ENCODE data around the gene SEPTIN14. TPM values are rescaled to one million over a fixed set of nuclear protein-coding genes. Genes with fewer than 3 reads are reported as not detected.

Gene SEPTIN14
- total and polyA plus RNA-seq, 2 of the 8 experiments (the other 6 are each of a cell fraction or from before 2014, with no cell fraction given): not detected

GRCh38 chr7:55778631-55779030 lies 83.9 kb downstream of the SEPTIN14 start:
- no peaks in the 10 kb centered on the region; the same call in 1 of the 2 replicates for H3K23me2 ChIP-seq (ENCODE audit: low read depth, low read length)
- H4K20me1 ChIP-seq (replicated peaks in 1 of 2; ENCODE audit: control insufficient read depth in 1 of 2, insufficient read depth in 2 of 2, low read length in 2 of 2): no peaks in the 10 kb centered on the region
- H2BK12ac ChIP-seq (ENCODE audit: low read depth, low read length): no peak overlapping the region
- no peak overlapping the region for H2BK20ac ChIP-seq (ENCODE audit: low read length)
- no peak overlapping the region for H3K4ac ChIP-seq (replicated peaks; ENCODE audit: insufficient read length, low read depth, low read length)
- H4K91ac ChIP-seq (replicated peaks; ENCODE audit: insufficient read length, low read length): no peak overlapping the region
- H2AK5ac ChIP-seq (ENCODE audit: low read depth, low read length): no peak overlapping the region
- H3K18ac ChIP-seq (ENCODE audit: extremely low read depth, low read length): no peak overlapping the region
- H4K5ac ChIP-seq (ENCODE audit: insufficient read length, low read depth, low read length): no peak overlapping the region
- H3K9me3 ChIP-seq (ENCODE audit: insufficient read depth in 2 of 2, low read depth in 1 of 2, low read length in 1 of 2): 0 out of 4 replicates have a peak, but pooled peaks cover 0 to 2% of the 10 kb centered on the region in 2 experiments
- H3K27me3 ChIP-seq (replicated peaks in 1 of 4; ENCODE audit: control insufficient read depth in 3 of 4, extremely low read depth in 1 of 4, insufficient read depth in 3 of 4, low read length in 3 of 4): no peaks in the 10 kb centered on the region
- WGBS, 2 experiments (ENCODE audit: extremely low coverage in 1 of 2, insufficient coverage in 1 of 2, insufficient read length in 1 of 2, insufficient replicate concordance in 2 of 2, low coverage in 1 of 2, low lambda C conversion rate in 2 of 2, missing lambda C conversion rate in 1 of 2): 38% methylated on average over 2 of the region's 2 CpGs; no CpG with 5 or more reads in 1 of the 2 experiments
- no peak for FAIRE-seq
- H4K8ac ChIP-seq (ENCODE audit: extremely low read depth, insufficient read depth, low read length): no peak overlapping the region
- ChIA-PET POLR2A (ENCODE audit: partially characterized antibody) (no interaction called here), CTCF (ENCODE audit: partially characterized antibody) (no interaction called here)
- no peak for DNase-seq (ENCODE audit: low read depth in 1 of 2, low spot score in 2 of 2)
- no peak overlapping the region for H3K56ac ChIP-seq (replicated peaks; ENCODE audit: insufficient read length, low read depth, low read length)
- H3K4me1 ChIP-seq (replicated peaks in 1 of 4; ENCODE audit: control insufficient read depth in 3 of 4, insufficient read depth in 4 of 4, low read length in 3 of 4): peaks cover 0 to 5% (median 0%) of the 10 kb centered on the region in 4 experiments; a peak in 3 of 7 replicates
- H3K23ac ChIP-seq (ENCODE audit: insufficient read length): no peak overlapping the region
- no peak overlapping the region for H2BK5ac ChIP-seq (ENCODE audit: low read depth, low read length)
- no peaks in the 10 kb centered on the region for H3K79me1 ChIP-seq (ENCODE audit: low read depth, low read length)
- no peaks in the 10 kb centered on the region for H3K79me2 ChIP-seq (ENCODE audit: control insufficient read depth in 1 of 2, insufficient read depth in 2 of 2, low read length in 2 of 2)
- H3K14ac ChIP-seq (ENCODE audit: insufficient read length): no peak overlapping the region
- no peak overlapping the region for H3K27ac ChIP-seq (ENCODE audit: low read depth, low read length)
- no peak overlapping the region for H2AFZ ChIP-seq (ENCODE audit: low read length)
- no peak overlapping the region for H3K4me2 ChIP-seq (ENCODE audit: insufficient read depth in 1 of 2, low read depth in 2 of 2, low read length in 2 of 2)
- H2BK15ac ChIP-seq (ENCODE audit: low read length): no peak overlapping the region
- no peak overlapping the region for H2BK120ac ChIP-seq (replicated peaks; ENCODE audit: low read depth, low read length)
- no peaks in the 10 kb centered on the region; a peak in 1 of 8 replicates for H3K36me3 ChIP-seq (ENCODE audit: control insufficient read depth in 2 of 4, insufficient read depth in 4 of 4, low read length in 3 of 4)
- H3K9ac ChIP-seq (replicated peaks in 1 of 4; ENCODE audit: extremely low read depth in 1 of 4, low read depth in 3 of 4, low read length in 3 of 4): no peak overlapping the region
- no peak overlapping the region for H3K4me3 ChIP-seq (ENCODE audit: extremely low read depth in 1 of 4, insufficient read depth in 2 of 4, low read depth in 3 of 4, low read length in 4 of 4)
- TF ChIP-seq JUN (IDR thresholded peaks at IDR 0.05; ENCODE audit: low read depth, low read length): no peak
- no peak for TF ChIP-seq CHD1 (IDR thresholded peaks at IDR 0.05; ENCODE audit: low read depth, low read length)
- TF ChIP-seq BRCA1 (IDR thresholded peaks at IDR 0.05; ENCODE audit: low read depth, low read length): no peak
- TF ChIP-seq RNF2 (IDR thresholded peaks at IDR 0.05; ENCODE audit: borderline replicate concordance, low read depth, low read length, missing control alignments, poor library complexity, severe bottlenecking): no peak
- no peak for TF ChIP-seq ATF2 (IDR thresholded peaks at IDR 0.05; ENCODE audit: low read length)
- TF ChIP-seq, protein P1, sequence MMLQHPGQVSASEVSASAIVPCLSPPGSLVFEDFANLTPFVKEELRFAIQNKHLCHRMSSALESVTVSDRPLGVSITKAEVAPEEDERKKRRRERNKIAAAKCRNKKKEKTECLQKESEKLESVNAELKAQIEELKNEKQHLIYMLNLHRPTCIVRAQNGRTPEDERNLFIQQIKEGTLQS (IDR thresholded peaks at IDR 0.05; ENCODE audit: insufficient read depth, low read depth, low read length): no peak
- no peak for TF ChIP-seq TAF1 (IDR thresholded peaks at IDR 0.05; ENCODE audit: low read depth, low read length)
- no peak for TF ChIP-seq JUND (IDR thresholded peaks at IDR 0.05; ENCODE audit: low read length)
- no peak for TF ChIP-seq SP4 (IDR thresholded peaks at IDR 0.05; ENCODE audit: low read length)
- TF ChIP-seq, protein P2, sequence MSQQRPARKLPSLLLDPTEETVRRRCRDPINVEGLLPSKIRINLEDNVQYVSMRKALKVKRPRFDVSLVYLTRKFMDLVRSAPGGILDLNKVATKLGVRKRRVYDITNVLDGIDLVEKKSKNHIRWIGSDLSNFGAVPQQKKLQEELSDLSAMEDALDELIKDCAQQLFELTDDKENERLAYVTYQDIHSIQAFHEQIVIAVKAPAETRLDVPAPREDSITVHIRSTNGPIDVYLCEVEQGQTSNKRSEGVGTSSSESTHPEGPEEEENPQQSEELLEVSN (IDR thresholded peaks at IDR 0.05): no peak
- no peak for TF ChIP-seq BCL11A (IDR thresholded peaks at IDR 0.05; ENCODE audit: low read depth in 2 of 2, low read length in 2 of 2)
